ENCODE results near the gene MAVS. TPM values are rescaled to one million over a fixed set of nuclear protein-coding genes. Genes with fewer than 3 reads are reported as not detected.

The MAVS gene
- total and polyA plus RNA-seq, 9 of the 15 experiments (the other 6 are each of a cell fraction or from before 2014, with no cell fraction given) = 1.6 to 22.0 (median 11.3) TPM

- TF ChIP-seq DDX20 (tag; IDR thresholded peaks at IDR 0.05; ENCODE audit: low read depth) = no peak
- no peak for TF ChIP-seq ZNF696 (CRISPR knock-in tag; conservative IDR thresholded peaks at IDR 0.05)
- no peak; the same call in none of the 2 replicates for TF ChIP-seq MYC (IDR thresholded peaks at IDR 0.05; ENCODE audit: low read depth, low read length)
- peak; percentile 49; the same call in 1 of the 2 replicates for TF ChIP-seq MYC (CRISPR knock-in tag; IDR thresholded peaks at IDR 0.05; ENCODE audit: borderline replicate concordance, low read depth)
- TF ChIP-seq FOXJ2 (tag; IDR thresholded peaks at IDR 0.05) = no peak
- no peak for TF ChIP-seq MCM5 (IDR thresholded peaks at IDR 0.05; ENCODE audit: low read depth)
- TF ChIP-seq MBD2 (IDR thresholded peaks at IDR 0.05; ENCODE audit: borderline replicate concordance, low read depth) = peak; percentile 96
- no peak for TF ChIP-seq PYGO2 (tag; IDR thresholded peaks at IDR 0.05)
- TF ChIP-seq HNRNPUL1 (IDR thresholded peaks at IDR 0.05; ENCODE audit: low read length) = no peak
- no peak for TF ChIP-seq ZNF655 (CRISPR knock-in tag; IDR thresholded peaks at IDR 0.05)
- no peak for TF ChIP-seq CBX2 (IDR thresholded peaks at IDR 0.05; ENCODE audit: insufficient read depth, low read length, poor library complexity, severe bottlenecking)
- no peak for TF ChIP-seq ZNF766 (CRISPR knock-in tag; conservative IDR thresholded peaks at IDR 0.05)
- no peak for TF ChIP-seq NFATC3 (IDR thresholded peaks at IDR 0.05)
- TF ChIP-seq EHMT2 (IDR thresholded peaks at IDR 0.05) = no peak
- peak; percentile 84 for TF ChIP-seq SPI1 (IDR thresholded peaks at IDR 0.05; ENCODE audit: borderline replicate concordance, low read depth, low read length)
- no peak for TF ChIP-seq ZNF77 (CRISPR knock-in tag; IDR thresholded peaks at IDR 0.05)
- no peak for TF ChIP-seq HMGN3 (IDR thresholded peaks at IDR 0.05; ENCODE audit: borderline replicate concordance, extremely low read depth, insufficient read length, low read depth, low read length)
- peak; percentile 97 for TF ChIP-seq RFX1 (IDR thresholded peaks at IDR 0.05)
- TF ChIP-seq ARHGAP35 (IDR thresholded peaks at IDR 0.05; ENCODE audit: partially characterized antibody) = no peak
- no peak for TF ChIP-seq KLF1 (tag; IDR thresholded peaks at IDR 0.05)
- no peak for TF ChIP-seq ZBTB34 (CRISPR knock-in tag; IDR thresholded peaks at IDR 0.05)
- no peak for TF ChIP-seq ZFP36 (IDR thresholded peaks at IDR 0.05; ENCODE audit: low read depth, low read length, partially characterized antibody)
- TF ChIP-seq ZKSCAN8 (CRISPR knock-in tag; IDR thresholded peaks at IDR 0.05) = no peak
- TF ChIP-seq HDGF (IDR thresholded peaks at IDR 0.05) = no peak
- TF ChIP-seq HINFP (tag; conservative IDR thresholded peaks at IDR 0.05; ENCODE audit: low read depth) = no peak
- no peak for TF ChIP-seq ZNF24 (IDR thresholded peaks at IDR 0.05)
- TF ChIP-seq HDAC2 (IDR thresholded peaks at IDR 0.05) = 0 out of 2 replicates have a peak, but pooled peaks have one; percentile 58
Observed at GRCh38 chr20:3888622-3889488, 42.2 kb downstream of the MAVS start, which contains the start of gene PANK2 (continued).
